Ishikawa (cell line): ENCODE data around the gene CARMIL1.

Source experiments
- CEBPB ChIP-seq: IDR thresholded peaks from 2 replicates; pipeline ENCODE4 v1.6.1; 2012
- CREB1 ChIP-seq: IDR thresholded peaks from 2 replicates; pipeline ENCODE4 v1.6.1; 2012; ENCODE audit warnings: low read depth
- EGR1 ChIP-seq: IDR thresholded peaks from 2 replicates; pipeline ENCODE4 v1.6.1; 2012
- EP300 ChIP-seq: IDR thresholded peaks from 2 replicates; pipeline ENCODE4 v1.6.1; 2012; ENCODE audit warnings: borderline replicate concordance
- FOXM1 ChIP-seq: IDR thresholded peaks from 2 replicates; pipeline ENCODE4 v1.6.1; 2012; ENCODE audit warnings: low read depth, borderline replicate concordance
- NFIC ChIP-seq: IDR thresholded peaks from 2 replicates; pipeline ENCODE4 v1.6.1; 2012
- RAD21 ChIP-seq: IDR thresholded peaks from 2 replicates; pipeline ENCODE4 v1.6.1; 2012; ENCODE audit warnings: low read depth
- TAF1 ChIP-seq: IDR thresholded peaks from 2 replicates; pipeline ENCODE4 v1.6.1; 2012; ENCODE audit warnings: low read depth, mild to moderate bottlenecking
- TCF12 ChIP-seq: IDR thresholded peaks from 2 replicates; pipeline ENCODE4 v1.6.1; 2012; ENCODE audit warnings: low read depth
- TEAD4 ChIP-seq: IDR thresholded peaks from 2 replicates; pipeline ENCODE4 v1.6.1; 2012
- YY1 ChIP-seq: IDR thresholded peaks from 2 replicates; pipeline ENCODE4 v1.6.1; 2012; ENCODE audit warnings: low read depth
- ZBTB7A ChIP-seq: IDR thresholded peaks from 2 replicates; pipeline ENCODE4 v1.6.1; 2012; ENCODE audit warnings: low read depth
- TF ChIP-seq, protein P1 (sequence below): IDR thresholded peaks from 2 replicates; pipeline ENCODE4 v1.6.1; 2012; ENCODE audit warnings: low read depth, mild to moderate bottlenecking
- TF ChIP-seq, protein P2 (sequence below): IDR thresholded peaks from 2 replicates; pipeline ENCODE4 v1.6.1; 2012
- TF ChIP-seq, protein P3 (sequence below): IDR thresholded peaks from 2 replicates; pipeline ENCODE4 v1.6.1; 2012

Gene CARMIL1

DNA sequence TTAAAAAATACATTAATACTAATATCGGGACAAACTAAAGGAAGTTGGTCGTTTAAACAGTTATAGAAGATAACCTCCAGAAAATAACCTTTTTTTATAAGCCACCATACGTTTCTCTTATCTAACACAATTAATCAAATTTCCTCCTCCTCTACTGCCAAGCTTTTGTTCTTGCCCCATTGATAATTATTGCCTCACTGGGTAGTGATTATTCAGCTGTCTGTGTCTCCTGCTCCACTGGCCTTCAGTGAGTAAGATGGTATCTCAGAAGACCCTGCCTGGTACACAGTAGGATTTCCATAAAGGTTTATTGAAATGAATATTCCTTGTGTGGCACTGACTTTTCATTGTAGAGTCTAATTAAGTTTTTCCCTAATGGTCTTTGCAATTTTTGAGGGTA lies 207.4 kb downstream of the CARMIL1 start:
- TF ChIP-seq YY1 (no peak), CREB1 (no peak), CEBPB (no peak), ZBTB7A (no peak), EGR1 (no peak), EP300 (no peak), TCF12 (no peak), FOXM1 (no peak), RAD21 (no peak), NFIC (no peak)
- TF ChIP-seq, protein P1, sequence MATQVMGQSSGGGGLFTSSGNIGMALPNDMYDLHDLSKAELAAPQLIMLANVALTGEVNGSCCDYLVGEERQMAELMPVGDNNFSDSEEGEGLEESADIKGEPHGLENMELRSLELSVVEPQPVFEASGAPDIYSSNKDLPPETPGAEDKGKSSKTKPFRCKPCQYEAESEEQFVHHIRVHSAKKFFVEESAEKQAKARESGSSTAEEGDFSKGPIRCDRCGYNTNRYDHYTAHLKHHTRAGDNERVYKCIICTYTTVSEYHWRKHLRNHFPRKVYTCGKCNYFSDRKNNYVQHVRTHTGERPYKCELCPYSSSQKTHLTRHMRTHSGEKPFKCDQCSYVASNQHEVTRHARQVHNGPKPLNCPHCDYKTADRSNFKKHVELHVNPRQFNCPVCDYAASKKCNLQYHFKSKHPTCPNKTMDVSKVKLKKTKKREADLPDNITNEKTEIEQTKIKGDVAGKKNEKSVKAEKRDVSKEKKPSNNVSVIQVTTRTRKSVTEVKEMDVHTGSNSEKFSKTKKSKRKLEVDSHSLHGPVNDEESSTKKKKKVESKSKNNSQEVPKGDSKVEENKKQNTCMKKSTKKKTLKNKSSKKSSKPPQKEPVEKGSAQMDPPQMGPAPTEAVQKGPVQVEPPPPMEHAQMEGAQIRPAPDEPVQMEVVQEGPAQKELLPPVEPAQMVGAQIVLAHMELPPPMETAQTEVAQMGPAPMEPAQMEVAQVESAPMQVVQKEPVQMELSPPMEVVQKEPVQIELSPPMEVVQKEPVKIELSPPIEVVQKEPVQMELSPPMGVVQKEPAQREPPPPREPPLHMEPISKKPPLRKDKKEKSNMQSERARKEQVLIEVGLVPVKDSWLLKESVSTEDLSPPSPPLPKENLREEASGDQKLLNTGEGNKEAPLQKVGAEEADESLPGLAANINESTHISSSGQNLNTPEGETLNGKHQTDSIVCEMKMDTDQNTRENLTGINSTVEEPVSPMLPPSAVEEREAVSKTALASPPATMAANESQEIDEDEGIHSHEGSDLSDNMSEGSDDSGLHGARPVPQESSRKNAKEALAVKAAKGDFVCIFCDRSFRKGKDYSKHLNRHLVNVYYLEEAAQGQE = no peak
- TF ChIP-seq, protein P2, sequence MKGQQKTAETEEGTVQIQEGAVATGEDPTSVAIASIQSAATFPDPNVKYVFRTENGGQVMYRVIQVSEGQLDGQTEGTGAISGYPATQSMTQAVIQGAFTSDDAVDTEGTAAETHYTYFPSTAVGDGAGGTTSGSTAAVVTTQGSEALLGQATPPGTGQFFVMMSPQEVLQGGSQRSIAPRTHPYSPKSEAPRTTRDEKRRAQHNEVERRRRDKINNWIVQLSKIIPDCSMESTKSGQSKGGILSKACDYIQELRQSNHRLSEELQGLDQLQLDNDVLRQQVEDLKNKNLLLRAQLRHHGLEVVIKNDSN = no peak
- TF ChIP-seq, protein P3, sequence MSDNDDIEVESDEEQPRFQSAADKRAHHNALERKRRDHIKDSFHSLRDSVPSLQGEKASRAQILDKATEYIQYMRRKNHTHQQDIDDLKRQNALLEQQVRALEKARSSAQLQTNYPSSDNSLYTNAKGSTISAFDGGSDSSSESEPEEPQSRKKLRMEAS = no peak

DNA sequence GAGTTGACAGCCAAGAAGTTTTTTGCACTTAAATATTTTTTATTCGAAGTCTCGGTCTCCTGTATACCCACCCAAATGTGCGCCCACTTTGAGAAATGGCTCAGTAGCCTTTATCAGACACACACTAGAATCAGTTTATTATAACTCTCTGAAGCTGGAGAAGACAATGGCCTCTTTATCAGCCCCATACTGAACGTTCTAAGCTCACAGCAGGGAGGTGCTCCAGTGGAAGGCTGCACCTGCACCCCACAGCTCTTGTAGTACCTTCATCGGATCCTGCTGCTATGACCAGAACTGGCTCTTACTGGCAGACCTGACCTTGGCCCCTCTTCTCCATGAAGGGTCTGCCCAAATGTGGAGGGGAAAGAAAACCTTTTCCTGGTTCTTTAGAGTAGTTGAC lies 207.8 kb downstream of the CARMIL1 start:
- TF ChIP-seq TEAD4 = no peak

DNA sequence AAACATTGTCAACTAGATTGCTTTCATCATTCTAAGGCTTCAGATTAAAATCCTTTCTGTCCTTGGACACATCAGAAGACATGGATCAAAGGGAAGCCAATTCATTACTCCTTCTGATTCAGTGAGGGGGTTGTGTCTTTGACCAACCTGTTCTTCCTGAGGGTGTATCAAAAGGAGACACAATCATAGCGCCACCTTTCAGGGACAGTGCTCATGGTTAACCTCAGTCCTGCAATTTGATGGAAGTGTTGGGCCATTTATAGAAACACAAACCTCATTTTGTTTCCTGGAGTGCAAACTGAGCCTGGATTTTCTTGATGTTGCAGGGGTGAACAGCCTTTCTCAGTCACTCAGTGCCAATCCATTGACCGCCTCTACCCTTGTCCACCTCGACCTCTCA lies 209.0 kb downstream of the CARMIL1 start:
- TF ChIP-seq, protein P2 = no peak
- no peak for TF ChIP-seq CEBPB
- TF ChIP-seq FOXM1 = no peak
- no peak for TF ChIP-seq RAD21
- TF ChIP-seq, protein P3 = no peak
- TF ChIP-seq, protein P1 = no peak
- TF ChIP-seq TEAD4 = no peak

DNA sequence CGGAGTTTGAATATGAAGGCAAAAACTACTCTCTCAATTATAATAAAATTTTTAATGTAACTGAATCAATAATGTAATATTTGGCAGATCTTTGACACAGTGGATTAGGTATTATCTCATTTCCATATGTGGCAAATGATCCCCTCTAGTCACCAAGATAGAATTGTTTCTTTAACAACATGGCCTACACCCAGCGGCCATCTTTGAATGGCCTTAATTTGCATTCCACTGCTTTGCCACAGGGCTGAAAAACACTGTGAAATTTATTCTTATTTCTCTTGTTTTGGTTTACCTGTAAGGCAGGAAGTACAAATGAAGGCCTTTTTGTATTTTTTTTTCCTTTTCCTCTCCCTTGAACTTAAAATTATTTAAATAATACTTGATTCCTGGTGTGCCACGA lies 210.2 kb downstream of the CARMIL1 start:
- 0 out of 2 replicates have a peak, but pooled peaks have one; percentile 40 for TF ChIP-seq YY1
- TF ChIP-seq FOXM1 = no peak
- TF ChIP-seq CREB1 = no peak
- no peak for TF ChIP-seq RAD21

DNA sequence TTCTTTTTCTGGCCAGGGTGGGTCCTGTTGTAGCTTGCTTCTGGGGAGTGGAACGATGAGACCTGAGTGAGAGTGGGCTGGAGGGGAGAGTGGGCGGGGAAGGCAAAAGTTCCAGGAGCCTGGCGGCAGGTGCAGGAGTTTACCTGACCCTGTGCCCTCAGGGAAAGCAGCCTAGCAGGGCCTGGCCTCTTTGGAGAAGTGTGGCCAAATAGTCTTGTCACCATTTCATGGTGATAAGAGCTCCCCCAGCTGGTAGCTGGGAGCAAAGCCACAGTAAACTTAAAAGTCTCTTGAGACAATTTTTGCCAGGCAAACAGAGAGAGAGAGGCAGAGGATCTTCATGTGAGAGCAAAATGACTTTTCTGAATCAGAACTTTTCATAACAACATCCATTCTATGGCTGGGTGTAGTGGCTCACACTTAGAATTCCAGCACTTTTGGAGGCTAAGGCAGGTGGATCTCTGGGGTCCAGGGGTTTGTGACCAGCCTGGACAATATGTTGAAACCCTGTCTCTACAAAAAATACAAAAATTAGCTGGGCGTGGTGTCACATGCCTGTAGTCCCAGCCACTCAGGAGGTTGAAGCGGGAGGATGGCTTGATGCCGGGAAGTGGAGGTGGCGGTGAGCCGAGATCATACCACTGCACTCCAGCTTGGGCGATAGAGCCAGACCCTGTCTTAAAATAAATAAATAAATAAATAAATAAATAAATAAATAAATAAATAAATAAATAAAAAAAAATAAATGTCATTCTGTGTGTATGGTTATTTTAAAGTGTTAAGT lies 211.0 kb downstream of the CARMIL1 start:
- TF ChIP-seq RAD21 = peak; percentile 93
- TF ChIP-seq, protein P1 = no peak

DNA sequence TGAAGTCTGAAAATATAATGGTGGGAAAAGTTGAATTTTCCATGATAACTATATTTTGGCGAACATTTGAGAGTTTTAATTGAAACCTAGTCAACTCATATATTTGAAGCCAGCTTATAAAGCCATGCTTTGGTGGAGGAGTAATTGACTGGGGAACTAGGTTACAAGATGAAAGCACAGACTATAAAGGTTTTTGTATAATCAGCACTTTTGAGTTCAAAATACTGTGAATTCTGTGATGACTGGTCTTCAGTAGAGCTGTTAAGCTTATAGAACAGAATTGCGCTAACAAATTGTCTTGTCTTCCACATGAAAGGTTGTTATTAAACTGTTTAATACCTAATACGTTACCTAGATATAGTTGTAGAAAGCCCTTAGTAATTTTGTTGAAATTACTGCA lies 213.8 kb downstream of the CARMIL1 start:
- TF ChIP-seq TEAD4 = no peak
- TF ChIP-seq EP300 = no peak
- TF ChIP-seq NFIC = no peak
- no peak for TF ChIP-seq CEBPB
- no peak for TF ChIP-seq TAF1
- TF ChIP-seq, protein P3 = no peak
- TF ChIP-seq YY1 = no peak
- no peak for TF ChIP-seq RAD21
- TF ChIP-seq, protein P1 = no peak
- TF ChIP-seq TCF12 = no peak
- TF ChIP-seq CREB1 = no peak
- no peak for TF ChIP-seq EGR1
